WTC11 (cell line): Measurements from ENCODE around the gene MYL3. TPM values are rescaled to one million over a fixed set of nuclear protein-coding genes. Genes with fewer than 3 reads are reported as not detected.

Experiments
- ATAC-seq: fragments of 200-7000 bp; cut with Tn5 transposase; 2 replicates; pipeline ENCODE4 v1.10.0; 2021; ENCODE audit warnings: mild to moderate bottlenecking, moderate library complexity
- CTCF ChIA-PET: fragments of 300-600 bp; sonication (Branson Sonifier 250); formaldehyde crosslinking; loops from one replicate; lab custom pipeline; 2021; ENCODE audit warnings: antibody characterized with exemption; lab: Charles Lee
- POLR2A ChIA-PET: fragments of 350-600 bp; sonication (Branson Sonifier 250); formaldehyde crosslinking; loops from one replicate; lab custom pipeline; 2021; ENCODE audit warnings: antibody characterized with exemption; lab: Charles Lee
- DNase-seq: peaks from one replicate; pipeline ENCODE4 v3.0.0; 2021; ENCODE audit warnings: low spot score
- H3K27ac Mint-ChIP-seq: 2 replicates; pipeline ENCODE4 v1.8.0; 2021; ENCODE audit warnings: mixed read lengths
- H3K27me3 Mint-ChIP-seq: 2 replicates; pipeline ENCODE4 v1.8.0; 2021; ENCODE audit warnings: low read depth, mild to moderate bottlenecking, moderate library complexity, mixed read lengths
- H3K36me3 Mint-ChIP-seq: 2 replicates; pipeline ENCODE4 v1.8.0; 2021; ENCODE audit warnings: mixed read lengths
- H3K4me1 Mint-ChIP-seq: 2 replicates; pipeline ENCODE4 v1.8.0; 2022; ENCODE audit warnings: mixed read lengths
- H3K4me3 Mint-ChIP-seq: 2 replicates; pipeline ENCODE4 v1.8.0; 2021; ENCODE audit warnings: mild to moderate bottlenecking, moderate library complexity, mixed read lengths
- H3K9me3 Mint-ChIP-seq: 2 replicates; pipeline ENCODE4 v1.8.0; 2021; ENCODE audit warnings: mixed read lengths
- ELF4 ChIP-seq: sonication (generic); formaldehyde crosslinking; IDR thresholded peaks from 2 replicates; pipeline ENCODE4 v1.8.1; 2022; ENCODE audit warnings: low read depth, mild to moderate bottlenecking, moderate library complexity, missing genetic modification reagents
- GABPB1 ChIP-seq: sonication (generic); formaldehyde crosslinking; IDR thresholded peaks from 2 replicates; pipeline ENCODE4 v1.8.1; 2023; ENCODE audit warnings: mild to moderate bottlenecking, missing genetic modification reagents
- JUN ChIP-seq: sonication (generic); formaldehyde crosslinking; IDR thresholded peaks from 2 replicates; pipeline ENCODE4 v1.8.0; 2023; ENCODE audit warnings: mild to moderate bottlenecking, missing genetic modification reagents
- MYBL2 ChIP-seq: sonication (generic); formaldehyde crosslinking; IDR thresholded peaks from 2 replicates; pipeline ENCODE4 v1.8.1; 2023; ENCODE audit warnings: mild to moderate bottlenecking, moderate library complexity, missing genetic modification reagents
- NFATC4 ChIP-seq: fragments of 250-450 bp; sonication (Bioruptor Pico); IDR thresholded peaks from 2 replicates; pipeline ENCODE4 v1.9.0; 2021; ENCODE audit warnings: mild to moderate bottlenecking
- SMAD3 ChIP-seq: sonication (generic); formaldehyde crosslinking; IDR thresholded peaks from 2 replicates; pipeline ENCODE4 v1.8.0; 2022; ENCODE audit warnings: missing genetic modification reagents, mild to moderate bottlenecking, borderline replicate concordance
- TEAD4 ChIP-seq: sonication (generic); formaldehyde crosslinking; IDR thresholded peaks from 2 replicates; pipeline ENCODE4 v1.8.0; 2022; ENCODE audit warnings: mild to moderate bottlenecking, missing genetic modification reagents
- TP53 ChIP-seq: sonication (generic); formaldehyde crosslinking; IDR thresholded peaks from 2 replicates; pipeline ENCODE4 v1.8.1; 2023; ENCODE audit warnings: mild to moderate bottlenecking, missing genetic modification reagents
- ZNF121 ChIP-seq: sonication (generic); formaldehyde crosslinking; IDR thresholded peaks from 2 replicates; pipeline ENCODE4 v1.8.0; 2023; ENCODE audit warnings: missing genetic modification reagents
- ZNF396 ChIP-seq: fragments of 250-450 bp; sonication (Bioruptor Pico); IDR thresholded peaks from 2 replicates; pipeline ENCODE4 v1.8.0; 2021; ENCODE audit warnings: mild to moderate bottlenecking, moderate library complexity, borderline replicate concordance
- total RNA-seq: library from RNA; stranded (reverse); gene quantifications from 3 replicates; pipeline ENCODE4 v1.2.3, GENCODE V29; 2021
- TF ChIP-seq, protein P1 (sequence below): sonication (generic); formaldehyde crosslinking; IDR thresholded peaks from 2 replicates; pipeline ENCODE4 v1.8.0; 2022; ENCODE audit warnings: mild to moderate bottlenecking, missing genetic modification reagents
- TF ChIP-seq, protein P2 (sequence below): sonication (generic); formaldehyde crosslinking; IDR thresholded peaks from 2 replicates; pipeline ENCODE4 v1.8.0; 2023; ENCODE audit warnings: mild to moderate bottlenecking, missing genetic modification reagents
- TF ChIP-seq, protein P3 (sequence below): sonication (generic); formaldehyde crosslinking; IDR thresholded peaks from 2 replicates; pipeline ENCODE4 v1.8.1; 2023; ENCODE audit warnings: mild to moderate bottlenecking, missing genetic modification reagents, moderate library complexity
- TF ChIP-seq, protein P4 (sequence below): fragments of 250-450 bp; sonication (Bioruptor Pico); conservative IDR thresholded peaks from 2 replicates; pipeline ENCODE4 v1.9.0; 2021; ENCODE audit warnings: mild to moderate bottlenecking
- TF ChIP-seq, protein P5 (sequence below): sonication (generic); formaldehyde crosslinking; conservative IDR thresholded peaks from 2 replicates; pipeline ENCODE4 v1.8.1; 2023; ENCODE audit warnings: mild to moderate bottlenecking, low read depth, missing genetic modification reagents, moderate library complexity
- TF ChIP-seq, protein P6 (sequence below): sonication (generic); formaldehyde crosslinking; IDR thresholded peaks from 2 replicates; pipeline ENCODE4 v1.8.1; 2023; ENCODE audit warnings: mild to moderate bottlenecking, missing genetic modification reagents
- TF ChIP-seq, protein P7 (sequence below): sonication (generic); formaldehyde crosslinking; IDR thresholded peaks from 2 replicates; pipeline ENCODE4 v1.8.0; 2023; ENCODE audit warnings: missing genetic modification reagents

MYL3 gene
- total RNA-seq, 1 experiment from 2014 or later, result 0.31 TPM

DNA sequence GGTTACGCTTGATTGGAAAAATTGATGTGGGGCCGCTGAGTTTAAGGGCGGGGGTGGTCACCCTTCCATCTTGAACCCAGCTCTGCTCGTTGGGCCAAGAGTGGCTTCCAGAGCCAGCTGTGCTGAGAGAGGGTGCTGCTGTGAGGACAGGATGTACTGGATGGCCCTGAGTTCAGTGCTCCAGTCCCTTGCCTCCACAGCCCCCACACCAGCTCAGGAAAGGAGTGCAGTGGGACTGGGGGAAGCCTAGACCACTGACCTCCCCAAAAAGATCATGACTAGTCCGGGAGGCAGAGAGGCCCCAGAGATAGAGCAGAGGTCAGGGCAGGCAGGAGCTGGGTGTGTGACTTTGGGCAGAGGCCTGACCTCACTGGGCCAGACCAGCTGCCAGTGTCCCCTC is 10.3 kb upstream of the MYL3 start:
- ChIA-PET POLR2A (interaction anchor here (0.6 kb wide), 1 partner anchor 36 kb away, joined by 3 read pairs; no protein-coding TSS in a partner anchor), CTCF (interaction anchor here (0.9 to 4.7 kb wide), 4 partner anchors 9 to 36 kb away, joined by 3 to 20 read pairs (median 4); no protein-coding TSS in a partner anchor)
- no peak for TF ChIP-seq MYBL2 (CRISPR knock-in tag)
- TF ChIP-seq SMAD3, result no peak
- no peak for TF ChIP-seq NFATC4 (CRISPR knock-in tag)
- TF ChIP-seq ELF4 (CRISPR knock-in tag), result no peak
- H3K4me3 Mint-ChIP-seq, result no peak overlapping the region
- peaks cover 43% of the 10 kb centered on the region for H3K27me3 Mint-ChIP-seq
- ATAC-seq, result no peak
- H3K27ac Mint-ChIP-seq, result no peak overlapping the region
- no peaks in the 10 kb centered on the region for H3K9me3 Mint-ChIP-seq
- DNase-seq, result no peak
- no peaks in the 10 kb centered on the region for H3K36me3 Mint-ChIP-seq
- 0 out of 2 replicates have a peak, but pooled peaks cover 3% of the 10 kb centered on the region for H3K4me1 Mint-ChIP-seq

DNA sequence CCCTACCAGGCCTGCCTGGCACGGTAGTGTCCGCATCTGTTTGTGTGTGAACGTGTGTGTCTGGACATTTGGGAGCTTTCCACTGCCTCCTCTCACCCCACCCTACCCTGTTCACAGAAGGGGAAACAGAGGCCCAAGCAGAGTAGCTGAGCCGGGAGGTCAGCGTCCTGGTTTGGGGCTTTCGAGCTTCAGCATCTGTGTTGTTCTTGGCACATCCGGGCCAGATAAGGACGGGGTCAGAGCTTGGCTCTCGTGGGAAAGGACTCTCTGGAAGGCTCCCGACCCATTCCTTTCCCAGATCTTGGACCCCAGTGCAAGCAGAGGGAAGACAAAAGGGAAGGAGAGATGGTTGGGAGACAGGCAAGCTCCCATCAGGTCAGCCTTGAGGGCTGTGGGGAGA is 8.0 kb upstream of the MYL3 start:
- peaks cover 24% of the 10 kb centered on the region for H3K27me3 Mint-ChIP-seq
- no peak for TF ChIP-seq TP53 (CRISPR knock-in tag)
- no peak for TF ChIP-seq JUN (CRISPR knock-in tag)
- TF ChIP-seq, protein P1, sequence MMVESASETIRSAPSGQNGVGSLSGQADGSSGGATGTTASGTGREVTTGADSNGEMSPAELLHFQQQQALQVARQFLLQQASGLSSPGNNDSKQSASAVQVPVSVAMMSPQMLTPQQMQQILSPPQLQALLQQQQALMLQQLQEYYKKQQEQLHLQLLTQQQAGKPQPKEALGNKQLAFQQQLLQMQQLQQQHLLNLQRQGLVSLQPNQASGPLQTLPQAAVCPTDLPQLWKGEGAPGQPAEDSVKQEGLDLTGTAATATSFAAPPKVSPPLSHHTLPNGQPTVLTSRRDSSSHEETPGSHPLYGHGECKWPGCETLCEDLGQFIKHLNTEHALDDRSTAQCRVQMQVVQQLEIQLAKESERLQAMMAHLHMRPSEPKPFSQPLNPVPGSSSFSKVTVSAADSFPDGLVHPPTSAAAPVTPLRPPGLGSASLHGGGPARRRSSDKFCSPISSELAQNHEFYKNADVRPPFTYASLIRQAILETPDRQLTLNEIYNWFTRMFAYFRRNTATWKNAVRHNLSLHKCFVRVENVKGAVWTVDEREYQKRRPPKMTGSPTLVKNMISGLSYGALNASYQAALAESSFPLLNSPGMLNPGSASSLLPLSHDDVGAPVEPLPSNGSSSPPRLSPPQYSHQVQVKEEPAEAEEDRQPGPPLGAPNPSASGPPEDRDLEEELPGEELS, result no peak
- no peak for TF ChIP-seq MYBL2 (CRISPR knock-in tag)
- no peak for TF ChIP-seq ZNF121 (CRISPR knock-in tag)
- TF ChIP-seq, protein P2, sequence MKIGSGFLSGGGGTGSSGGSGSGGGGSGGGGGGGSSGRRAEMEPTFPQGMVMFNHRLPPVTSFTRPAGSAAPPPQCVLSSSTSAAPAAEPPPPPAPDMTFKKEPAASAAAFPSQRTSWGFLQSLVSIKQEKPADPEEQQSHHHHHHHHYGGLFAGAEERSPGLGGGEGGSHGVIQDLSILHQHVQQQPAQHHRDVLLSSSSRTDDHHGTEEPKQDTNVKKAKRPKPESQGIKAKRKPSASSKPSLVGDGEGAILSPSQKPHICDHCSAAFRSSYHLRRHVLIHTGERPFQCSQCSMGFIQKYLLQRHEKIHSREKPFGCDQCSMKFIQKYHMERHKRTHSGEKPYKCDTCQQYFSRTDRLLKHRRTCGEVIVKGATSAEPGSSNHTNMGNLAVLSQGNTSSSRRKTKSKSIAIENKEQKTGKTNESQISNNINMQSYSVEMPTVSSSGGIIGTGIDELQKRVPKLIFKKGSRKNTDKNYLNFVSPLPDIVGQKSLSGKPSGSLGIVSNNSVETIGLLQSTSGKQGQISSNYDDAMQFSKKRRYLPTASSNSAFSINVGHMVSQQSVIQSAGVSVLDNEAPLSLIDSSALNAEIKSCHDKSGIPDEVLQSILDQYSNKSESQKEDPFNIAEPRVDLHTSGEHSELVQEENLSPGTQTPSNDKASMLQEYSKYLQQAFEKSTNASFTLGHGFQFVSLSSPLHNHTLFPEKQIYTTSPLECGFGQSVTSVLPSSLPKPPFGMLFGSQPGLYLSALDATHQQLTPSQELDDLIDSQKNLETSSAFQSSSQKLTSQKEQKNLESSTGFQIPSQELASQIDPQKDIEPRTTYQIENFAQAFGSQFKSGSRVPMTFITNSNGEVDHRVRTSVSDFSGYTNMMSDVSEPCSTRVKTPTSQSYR (CRISPR knock-in tag), result no peak
- TF ChIP-seq, protein P3, sequence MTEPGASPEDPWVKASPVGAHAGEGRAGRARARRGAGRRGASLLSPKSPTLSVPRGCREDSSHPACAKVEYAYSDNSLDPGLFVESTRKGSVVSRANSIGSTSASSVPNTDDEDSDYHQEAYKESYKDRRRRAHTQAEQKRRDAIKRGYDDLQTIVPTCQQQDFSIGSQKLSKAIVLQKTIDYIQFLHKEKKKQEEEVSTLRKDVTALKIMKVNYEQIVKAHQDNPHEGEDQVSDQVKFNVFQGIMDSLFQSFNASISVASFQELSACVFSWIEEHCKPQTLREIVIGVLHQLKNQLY, result no peak
- no peak for TF ChIP-seq TEAD4 (CRISPR knock-in tag)
- TF ChIP-seq, protein P4, sequence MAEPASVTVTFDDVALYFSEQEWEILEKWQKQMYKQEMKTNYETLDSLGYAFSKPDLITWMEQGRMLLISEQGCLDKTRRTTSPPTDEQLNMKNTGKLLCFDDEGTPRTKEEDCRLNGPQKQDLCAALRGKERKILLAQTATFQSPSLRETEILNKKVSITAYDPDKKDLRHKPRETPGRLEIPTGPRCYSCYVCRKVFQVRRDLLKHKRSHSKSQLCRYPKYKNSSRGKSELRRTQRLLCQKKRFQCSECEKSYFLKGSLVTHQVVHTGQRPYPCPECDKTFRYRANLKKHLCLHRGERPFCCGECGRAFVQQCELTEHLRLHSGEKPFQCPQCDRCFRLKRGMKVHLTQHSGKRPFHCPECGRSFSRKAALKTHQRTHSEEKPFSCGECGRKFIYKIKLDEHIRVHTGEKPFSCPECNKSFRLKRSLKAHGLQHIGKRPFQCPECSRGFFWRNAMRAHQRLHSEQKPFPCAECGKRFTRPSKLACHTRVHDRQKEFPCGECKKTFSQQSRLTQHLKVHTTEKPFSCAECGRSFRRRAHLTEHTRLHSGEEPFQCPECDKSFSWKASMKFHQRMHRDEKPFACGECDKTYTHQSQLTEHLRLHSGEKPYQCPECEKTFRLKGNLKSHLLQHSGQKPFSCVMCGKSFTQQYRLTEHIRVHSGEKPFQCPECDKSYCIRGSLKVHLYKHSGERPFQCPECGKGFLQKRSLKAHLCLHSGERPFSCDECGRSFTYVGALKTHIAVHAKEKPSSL (CRISPR knock-in tag), result no peak
- TF ChIP-seq, protein P5, sequence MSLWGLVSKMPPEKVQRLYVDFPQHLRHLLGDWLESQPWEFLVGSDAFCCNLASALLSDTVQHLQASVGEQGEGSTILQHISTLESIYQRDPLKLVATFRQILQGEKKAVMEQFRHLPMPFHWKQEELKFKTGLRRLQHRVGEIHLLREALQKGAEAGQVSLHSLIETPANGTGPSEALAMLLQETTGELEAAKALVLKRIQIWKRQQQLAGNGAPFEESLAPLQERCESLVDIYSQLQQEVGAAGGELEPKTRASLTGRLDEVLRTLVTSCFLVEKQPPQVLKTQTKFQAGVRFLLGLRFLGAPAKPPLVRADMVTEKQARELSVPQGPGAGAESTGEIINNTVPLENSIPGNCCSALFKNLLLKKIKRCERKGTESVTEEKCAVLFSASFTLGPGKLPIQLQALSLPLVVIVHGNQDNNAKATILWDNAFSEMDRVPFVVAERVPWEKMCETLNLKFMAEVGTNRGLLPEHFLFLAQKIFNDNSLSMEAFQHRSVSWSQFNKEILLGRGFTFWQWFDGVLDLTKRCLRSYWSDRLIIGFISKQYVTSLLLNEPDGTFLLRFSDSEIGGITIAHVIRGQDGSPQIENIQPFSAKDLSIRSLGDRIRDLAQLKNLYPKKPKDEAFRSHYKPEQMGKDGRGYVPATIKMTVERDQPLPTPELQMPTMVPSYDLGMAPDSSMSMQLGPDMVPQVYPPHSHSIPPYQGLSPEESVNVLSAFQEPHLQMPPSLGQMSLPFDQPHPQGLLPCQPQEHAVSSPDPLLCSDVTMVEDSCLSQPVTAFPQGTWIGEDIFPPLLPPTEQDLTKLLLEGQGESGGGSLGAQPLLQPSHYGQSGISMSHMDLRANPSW (CRISPR knock-in tag), result no peak
- TF ChIP-seq GABPB1 (CRISPR knock-in tag), result no peak
- no peak for TF ChIP-seq ZNF396 (CRISPR knock-in tag)
- TF ChIP-seq, protein P6, sequence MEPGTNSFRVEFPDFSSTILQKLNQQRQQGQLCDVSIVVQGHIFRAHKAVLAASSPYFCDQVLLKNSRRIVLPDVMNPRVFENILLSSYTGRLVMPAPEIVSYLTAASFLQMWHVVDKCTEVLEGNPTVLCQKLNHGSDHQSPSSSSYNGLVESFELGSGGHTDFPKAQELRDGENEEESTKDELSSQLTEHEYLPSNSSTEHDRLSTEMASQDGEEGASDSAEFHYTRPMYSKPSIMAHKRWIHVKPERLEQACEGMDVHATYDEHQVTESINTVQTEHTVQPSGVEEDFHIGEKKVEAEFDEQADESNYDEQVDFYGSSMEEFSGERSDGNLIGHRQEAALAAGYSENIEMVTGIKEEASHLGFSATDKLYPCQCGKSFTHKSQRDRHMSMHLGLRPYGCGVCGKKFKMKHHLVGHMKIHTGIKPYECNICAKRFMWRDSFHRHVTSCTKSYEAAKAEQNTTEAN (CRISPR knock-in tag), result no peak
- TF ChIP-seq, protein P7, sequence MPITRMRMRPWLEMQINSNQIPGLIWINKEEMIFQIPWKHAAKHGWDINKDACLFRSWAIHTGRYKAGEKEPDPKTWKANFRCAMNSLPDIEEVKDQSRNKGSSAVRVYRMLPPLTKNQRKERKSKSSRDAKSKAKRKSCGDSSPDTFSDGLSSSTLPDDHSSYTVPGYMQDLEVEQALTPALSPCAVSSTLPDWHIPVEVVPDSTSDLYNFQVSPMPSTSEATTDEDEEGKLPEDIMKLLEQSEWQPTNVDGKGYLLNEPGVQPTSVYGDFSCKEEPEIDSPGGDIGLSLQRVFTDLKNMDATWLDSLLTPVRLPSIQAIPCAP, result no peak
- TF ChIP-seq, all 79 proteins: peak for 0
- no peak for DNase-seq
- ChIA-PET POLR2A (no interaction called here), CTCF (interaction anchor here (1.0 to 4.7 kb wide), 6 partner anchors 10 to 165 kb away, joined by 3 to 20 read pairs (median 4); partner anchors contain the start of gene PRSS50)
- ATAC-seq, result no peak
- Mint-ChIP-seq H3K4me1 (0 out of 2 replicates have a peak, but pooled peaks cover 3% of the 10 kb centered on the region), H3K4me3 (no peak overlapping the region), H3K36me3 (no peaks in the 10 kb centered on the region), H3K27ac (no peak overlapping the region), H3K9me3 (no peaks in the 10 kb centered on the region)
